Jurkat, Clone E6-1 (cell line): Measurements from ENCODE around the gene C19orf47.

Experiments
- DNase-seq: peaks from one replicate; pipeline ENCODE4 v3.0.0-alpha.2; 2011; ENCODE audit warnings: low read depth, low spot score
- H3K4me3 ChIP-seq: 2 replicates; pipeline ENCODE4 v1.5.1; 2011; ENCODE audit warnings: mild to moderate bottlenecking, low read length, control low read depth, moderate library complexity

C19orf47 gene

DNA sequence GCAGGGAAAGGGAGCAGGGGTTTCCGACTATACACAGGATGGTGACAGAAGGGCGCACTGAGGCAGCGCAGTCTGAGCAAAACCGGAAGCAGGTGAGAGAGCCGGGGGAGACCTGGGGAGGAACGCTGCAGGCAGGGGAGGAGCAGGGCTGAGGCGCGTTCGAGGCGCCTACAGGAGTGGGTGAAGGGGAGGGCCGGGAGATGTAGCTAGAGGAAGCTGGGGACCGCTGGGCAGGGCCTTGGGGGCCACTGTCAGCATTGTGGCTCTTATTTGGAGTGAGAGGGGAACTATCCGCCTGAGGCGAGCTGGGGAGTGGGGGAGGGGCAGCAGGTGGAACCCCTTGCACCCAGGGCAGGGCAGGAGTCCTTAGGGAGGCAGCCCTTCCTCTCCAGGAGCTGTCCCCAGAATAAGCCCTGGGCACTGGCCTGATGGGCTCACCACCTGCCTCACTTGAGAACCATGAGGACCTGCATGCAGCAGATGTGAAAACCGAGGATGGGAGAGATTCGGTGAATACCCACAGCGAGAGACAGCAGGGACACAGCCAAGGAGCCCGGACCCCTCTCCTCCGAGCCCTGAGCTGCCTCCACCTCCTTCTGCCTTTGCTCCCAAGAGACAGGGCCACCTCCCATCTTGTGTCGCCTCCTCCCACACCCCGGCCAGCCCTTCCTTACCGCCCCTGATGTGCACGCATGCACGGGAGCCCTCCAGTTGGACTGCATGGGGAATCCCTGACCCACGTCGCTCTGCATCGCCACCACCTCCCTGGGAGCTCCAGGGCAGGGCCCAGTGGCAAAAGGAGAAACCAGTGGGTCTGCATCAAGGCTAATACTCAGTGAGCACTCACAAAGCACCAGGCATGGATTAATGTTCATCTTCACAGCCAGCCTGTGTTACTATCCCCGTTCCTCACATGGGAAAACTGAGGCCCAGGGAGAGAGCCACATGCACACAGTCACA lies 73.3 kb downstream of the C19orf47 start:
- peak overlapping the region; percentile 11 for H3K4me3 ChIP-seq
- DNase-seq = peak; percentile 67

DNA sequence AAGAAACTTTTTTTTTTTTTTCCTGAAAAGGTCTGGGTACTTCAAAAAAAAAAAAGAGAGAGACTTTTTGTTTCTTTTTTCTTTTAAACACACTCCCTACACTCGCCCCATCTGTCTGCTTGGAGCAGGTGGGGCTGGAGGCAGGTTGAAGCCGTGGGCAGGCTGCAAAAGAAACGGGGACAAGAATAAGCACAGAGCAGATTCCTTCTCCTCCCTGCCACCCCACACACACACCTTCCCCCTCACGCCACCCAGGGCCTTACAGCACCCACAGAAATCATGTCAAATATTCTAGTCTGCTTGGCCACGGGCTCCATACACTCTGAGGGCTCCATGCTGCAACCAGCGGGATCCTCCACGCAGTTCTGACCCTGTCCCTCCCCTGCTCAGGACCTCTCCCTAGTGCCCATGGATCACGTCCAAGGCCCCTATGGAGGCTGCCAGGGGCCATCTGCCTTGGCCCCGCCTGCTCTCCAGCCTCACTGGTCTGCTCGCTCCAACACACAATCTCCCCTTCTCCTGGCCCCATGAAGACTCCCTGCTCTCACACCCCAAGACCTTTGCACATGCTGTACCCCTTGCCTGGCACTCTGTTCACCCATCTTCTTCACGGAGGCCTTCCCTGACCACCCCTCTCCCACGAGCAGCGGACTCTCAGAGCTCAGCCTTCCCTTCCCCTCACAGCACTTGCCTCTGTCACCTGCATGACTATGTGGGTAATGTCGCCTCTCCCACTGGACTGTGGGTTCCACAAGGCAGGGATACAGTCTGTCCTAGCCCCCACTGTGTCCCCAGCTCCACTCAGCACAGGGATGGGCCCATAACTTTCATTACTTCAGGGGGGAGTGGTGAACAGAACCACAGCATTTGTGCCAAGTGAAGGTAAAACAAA lies 74.5 kb downstream of the C19orf47 start:
- no peak for DNase-seq

DNA sequence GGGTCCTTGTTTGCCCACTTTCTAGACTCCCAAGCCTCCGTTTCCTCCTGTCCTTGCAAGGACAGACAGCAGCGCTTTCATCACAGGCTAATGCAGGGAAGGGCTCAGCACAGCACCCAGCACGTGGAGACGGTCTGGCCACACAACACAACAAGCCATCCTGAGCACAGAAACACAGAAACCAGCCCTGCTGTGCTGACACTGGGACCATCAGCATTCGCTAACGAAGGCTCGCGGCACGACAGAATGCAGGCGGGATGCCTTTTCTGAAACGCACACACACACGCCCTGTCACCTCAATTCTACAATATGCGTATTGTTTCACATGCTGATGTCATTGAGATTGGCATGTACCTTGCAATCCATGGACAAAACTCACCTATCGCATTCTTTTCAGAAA lies 75.9 kb downstream of the C19orf47 start:
- DNase-seq = no peak
- H3K4me3 ChIP-seq = no peak overlapping the region

More for the DNA sequence above, 74.5 kb downstream of the C19orf47 start:
- H3K4me3 ChIP-seq = no peak overlapping the region

DNA sequence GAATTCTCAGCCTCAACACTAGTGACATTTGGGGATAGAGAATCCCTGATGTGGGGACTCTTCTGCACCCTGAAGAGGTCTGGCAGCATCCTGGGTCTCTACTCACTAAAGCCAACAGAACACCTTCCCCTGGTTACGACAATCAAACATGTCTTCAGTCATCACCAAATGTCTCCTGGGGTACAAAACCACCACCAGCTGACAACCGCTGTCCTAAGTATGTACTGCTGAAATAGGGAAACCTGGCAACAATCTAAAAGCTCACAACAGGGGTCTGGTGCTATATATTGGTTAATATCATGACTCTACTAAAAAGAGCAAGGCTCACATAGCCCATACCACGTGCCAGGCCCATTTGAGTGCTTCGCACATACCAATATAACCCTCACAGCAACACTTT lies 76.5 kb downstream of the C19orf47 start:
- no peak for DNase-seq
- no peak overlapping the region for H3K4me3 ChIP-seq

DNA sequence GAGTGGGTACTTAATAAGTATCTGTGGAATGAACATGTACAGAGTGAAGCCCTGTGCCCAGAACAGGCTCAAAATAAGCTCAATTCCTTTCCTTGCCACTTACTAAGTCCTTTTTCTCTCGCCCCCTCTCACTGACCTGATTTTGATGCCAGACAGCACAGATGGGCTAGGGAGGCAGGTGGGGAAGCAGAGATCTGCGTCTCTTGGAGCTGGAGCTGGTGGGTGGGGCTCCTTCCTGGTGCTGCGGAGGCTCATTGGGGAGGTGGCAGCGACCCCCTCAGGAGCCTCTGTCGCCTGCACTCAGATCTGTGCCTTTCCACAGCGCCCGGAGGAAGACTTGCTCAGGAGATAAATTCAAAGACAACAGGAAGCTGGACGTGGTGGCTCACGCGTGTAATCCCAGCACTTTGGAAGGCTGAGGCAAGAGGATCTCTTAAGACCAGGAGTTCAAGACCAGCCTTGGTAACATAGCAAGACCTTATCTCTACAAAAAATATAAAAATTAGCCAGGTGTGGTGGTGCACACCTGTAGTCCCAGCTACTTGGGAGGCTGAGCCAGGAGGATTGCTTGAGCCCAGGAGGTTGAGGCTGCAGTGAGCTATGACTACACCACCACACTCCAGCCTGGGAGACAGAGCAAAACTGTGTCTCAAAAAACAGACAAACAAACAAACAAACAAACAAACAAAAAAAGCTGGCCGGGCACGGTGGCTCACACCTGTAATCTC lies 77.7 kb downstream of the C19orf47 start:
- no peak for DNase-seq
- H3K4me3 ChIP-seq = no peak overlapping the region
